ENCODE data around the gene POLR2J. TPM values are rescaled to one million over a fixed set of nuclear protein-coding genes. Genes with fewer than 3 reads are reported as not detected.
"Not testable (repeated sequence)": the region's sequence is repeated elsewhere in the genome, so short reads cannot be mapped to it uniquely, and the experiment has no call there.

POLR2J gene
- total RNA-seq, 1 donor from 2014 or later: 37.1 TPM

DNA sequence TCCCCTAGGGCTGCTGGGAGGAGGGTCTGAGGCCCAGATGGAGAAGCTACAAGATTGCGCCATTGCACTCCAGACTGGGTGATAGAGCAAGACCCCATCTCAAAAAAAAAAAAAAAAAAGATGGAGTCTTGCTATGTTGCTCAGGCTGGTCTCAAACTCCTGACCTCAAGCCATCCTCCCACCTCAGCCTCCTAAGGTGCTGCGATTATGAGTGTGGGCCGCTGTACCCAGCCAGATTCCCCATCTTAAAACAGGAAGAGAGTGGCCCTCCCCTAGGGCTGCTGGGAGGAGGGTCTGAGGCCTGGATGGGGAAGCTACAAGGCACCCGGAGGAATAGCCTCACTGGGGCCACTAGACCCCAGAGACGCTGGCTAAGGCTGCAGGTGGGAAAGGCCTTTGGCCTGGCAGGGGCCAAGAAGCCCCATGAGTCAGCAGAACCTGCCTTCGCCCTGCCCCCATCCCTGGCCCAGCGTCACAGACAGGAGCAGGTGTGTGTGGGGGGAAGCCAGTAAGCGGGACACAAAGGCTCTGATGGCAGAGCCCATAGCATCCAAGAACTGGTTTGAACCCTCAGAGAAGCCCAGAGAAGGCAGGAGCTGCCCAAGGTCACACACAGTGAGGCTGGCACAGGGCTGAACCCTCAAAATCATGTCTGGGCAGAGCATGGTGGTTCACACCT lies 28.8 kb upstream of the POLR2J start:
- H3K4me3 Mint-ChIP-seq; DNase-seq (ENCODE audit: low spot score in 2 of 2, unreplicated experiment in 2 of 2); H3K9me3 Mint-ChIP-seq; H3K4me1 Mint-ChIP-seq; H3K36me3 Mint-ChIP-seq; H3K27me3 Mint-ChIP-seq (ENCODE audit: low read depth); H3K27ac Mint-ChIP-seq: not testable (repeated sequence)

DNA sequence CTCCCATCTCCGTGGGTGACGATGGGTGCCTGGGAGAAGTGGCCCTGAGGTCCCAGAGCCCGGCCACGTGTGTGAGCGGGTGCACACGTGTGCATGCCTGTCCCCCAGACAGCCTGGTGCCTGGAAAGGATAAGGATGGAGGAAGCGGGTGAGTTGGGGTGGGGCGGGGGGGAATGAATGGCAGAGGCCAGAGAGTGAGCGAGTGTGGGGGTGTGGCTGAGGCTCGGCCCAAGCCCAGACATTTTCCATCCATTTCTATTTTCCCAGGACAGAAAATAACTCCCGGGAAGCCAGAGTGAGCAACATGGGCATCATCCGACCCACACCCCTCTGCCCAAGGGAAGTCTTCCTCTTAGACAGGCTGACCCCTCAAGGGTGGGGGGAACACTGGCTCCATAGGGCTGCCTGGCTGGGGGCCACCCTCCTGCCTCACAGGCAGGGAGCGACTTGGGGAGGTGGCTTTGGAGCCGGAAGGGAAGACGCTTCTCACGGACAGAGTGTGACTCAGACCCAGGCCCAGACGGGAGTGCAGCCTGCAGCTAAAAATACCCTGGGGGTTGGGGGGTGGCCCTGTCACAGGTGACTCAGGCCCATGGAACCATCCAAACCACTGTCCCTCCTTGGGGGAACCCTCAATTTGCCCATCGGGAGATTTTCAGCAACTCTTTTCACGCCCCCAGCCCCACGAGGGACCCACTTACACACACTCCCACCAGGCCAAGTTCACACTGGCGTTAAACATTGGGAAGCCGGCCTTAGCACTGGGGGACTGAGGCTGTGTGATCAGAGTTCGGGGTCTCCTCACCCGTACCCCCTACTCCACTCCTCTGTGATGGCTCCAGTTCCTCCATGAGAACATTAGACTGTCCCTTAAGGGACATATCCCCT lies 26.8 kb upstream of the POLR2J start:
- not testable (repeated sequence) for H3K4me3 Mint-ChIP-seq; H3K9me3 Mint-ChIP-seq; DNase-seq (ENCODE audit: low spot score in 2 of 2, unreplicated experiment in 2 of 2); H3K36me3 Mint-ChIP-seq; H3K27me3 Mint-ChIP-seq (ENCODE audit: low read depth); H3K27ac Mint-ChIP-seq; H3K4me1 Mint-ChIP-seq

DNA sequence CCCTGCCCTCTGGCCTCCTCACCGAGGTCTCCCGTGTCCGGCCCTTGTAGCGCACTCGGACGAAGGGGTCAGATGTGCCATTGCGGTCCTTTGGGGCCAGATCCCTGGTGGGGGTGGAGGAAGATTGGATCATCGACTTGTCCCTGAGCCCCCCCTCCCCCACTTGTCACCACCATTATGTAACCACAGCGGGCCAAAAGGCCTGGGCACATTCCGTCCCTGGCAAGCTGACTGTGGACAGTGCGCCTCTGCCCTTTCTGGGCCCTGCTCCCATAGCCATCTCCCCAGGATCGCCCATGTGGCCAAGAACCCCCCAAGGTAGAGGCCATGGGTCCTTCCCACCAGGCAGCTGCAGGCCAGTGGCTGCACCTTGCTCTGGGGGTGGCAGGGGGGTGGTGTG lies 24.4 kb upstream of the POLR2J start:
- not testable (repeated sequence) for H3K27ac Mint-ChIP-seq; H3K27me3 Mint-ChIP-seq (ENCODE audit: low read depth); H3K36me3 Mint-ChIP-seq; DNase-seq (ENCODE audit: low spot score in 2 of 2, unreplicated experiment in 2 of 2); H3K4me1 Mint-ChIP-seq; H3K4me3 Mint-ChIP-seq; H3K9me3 Mint-ChIP-seq

DNA sequence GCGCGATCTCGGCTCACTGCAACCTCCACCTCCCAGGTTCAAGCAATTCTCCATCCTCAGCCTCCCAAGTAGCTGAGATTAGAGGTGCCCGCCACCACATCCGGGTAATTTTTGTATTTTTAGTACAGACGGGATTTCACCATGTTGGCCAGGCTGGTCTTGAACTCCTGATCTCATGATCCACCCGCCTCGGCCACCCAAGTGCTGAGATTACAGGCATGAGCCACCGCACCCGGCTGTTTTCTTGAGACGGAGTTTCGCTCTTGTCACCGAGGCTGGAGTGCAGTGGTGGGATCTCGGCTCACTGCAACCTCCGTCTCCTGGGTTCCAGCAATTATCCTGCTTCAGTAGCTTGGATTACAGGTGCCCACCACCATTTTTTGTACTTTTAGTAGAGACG lies 19.6 kb upstream of the POLR2J start:
- DNase-seq (ENCODE audit: low spot score in 2 of 2, unreplicated experiment in 2 of 2); H3K36me3 Mint-ChIP-seq; H3K9me3 Mint-ChIP-seq; H3K4me1 Mint-ChIP-seq; H3K4me3 Mint-ChIP-seq; H3K27ac Mint-ChIP-seq; H3K27me3 Mint-ChIP-seq (ENCODE audit: low read depth): not testable (repeated sequence)

DNA sequence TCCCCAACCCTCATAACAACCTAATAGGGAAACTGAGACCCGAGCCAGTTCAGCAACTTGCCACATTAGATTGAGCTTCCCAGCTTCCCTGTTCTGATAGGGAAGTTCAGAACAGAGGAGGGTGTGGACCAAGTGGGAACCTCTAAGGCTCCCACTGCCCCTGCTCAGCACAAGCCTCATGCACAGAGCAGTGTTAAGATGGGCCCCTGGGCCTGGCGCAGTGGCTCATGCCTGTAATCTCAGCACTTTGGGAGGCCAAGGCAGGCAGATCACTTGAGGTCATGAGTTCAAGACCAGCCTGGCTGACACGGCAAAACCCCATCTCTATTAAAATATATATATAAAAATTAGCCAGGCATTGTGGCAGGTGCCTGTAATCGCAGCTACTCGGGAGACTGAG lies 18.6 kb upstream of the POLR2J start:
- DNase-seq (ENCODE audit: low spot score in 2 of 2, unreplicated experiment in 2 of 2); H3K27ac Mint-ChIP-seq; H3K4me1 Mint-ChIP-seq; H3K9me3 Mint-ChIP-seq; H3K36me3 Mint-ChIP-seq; H3K4me3 Mint-ChIP-seq; H3K27me3 Mint-ChIP-seq (ENCODE audit: low read depth): not testable (repeated sequence)

DNA sequence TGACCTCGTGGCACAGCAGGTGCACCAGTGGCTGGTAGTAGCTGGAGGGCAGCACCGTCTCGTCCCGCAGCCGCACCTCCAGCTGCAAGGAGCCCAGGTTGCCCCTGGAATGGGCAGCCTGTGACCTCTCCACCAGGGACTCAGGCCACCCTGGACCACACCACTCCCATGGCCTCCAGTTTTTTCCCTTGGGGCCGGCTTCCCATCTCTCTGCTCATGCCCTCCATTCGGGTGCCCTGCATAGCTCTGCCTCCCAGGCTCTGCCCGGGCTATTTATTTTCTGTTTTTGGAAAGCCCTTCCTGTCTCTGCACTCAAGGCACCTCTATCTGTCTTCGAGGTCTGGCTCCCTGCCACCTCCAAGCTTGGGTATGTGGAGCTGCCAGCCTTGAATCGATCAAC lies 18.1 kb upstream of the POLR2J start:
- not testable (repeated sequence) for H3K4me1 Mint-ChIP-seq; H3K36me3 Mint-ChIP-seq; H3K27me3 Mint-ChIP-seq (ENCODE audit: low read depth); H3K4me3 Mint-ChIP-seq; H3K9me3 Mint-ChIP-seq; DNase-seq (ENCODE audit: low spot score in 2 of 2, unreplicated experiment in 2 of 2); H3K27ac Mint-ChIP-seq

DNA sequence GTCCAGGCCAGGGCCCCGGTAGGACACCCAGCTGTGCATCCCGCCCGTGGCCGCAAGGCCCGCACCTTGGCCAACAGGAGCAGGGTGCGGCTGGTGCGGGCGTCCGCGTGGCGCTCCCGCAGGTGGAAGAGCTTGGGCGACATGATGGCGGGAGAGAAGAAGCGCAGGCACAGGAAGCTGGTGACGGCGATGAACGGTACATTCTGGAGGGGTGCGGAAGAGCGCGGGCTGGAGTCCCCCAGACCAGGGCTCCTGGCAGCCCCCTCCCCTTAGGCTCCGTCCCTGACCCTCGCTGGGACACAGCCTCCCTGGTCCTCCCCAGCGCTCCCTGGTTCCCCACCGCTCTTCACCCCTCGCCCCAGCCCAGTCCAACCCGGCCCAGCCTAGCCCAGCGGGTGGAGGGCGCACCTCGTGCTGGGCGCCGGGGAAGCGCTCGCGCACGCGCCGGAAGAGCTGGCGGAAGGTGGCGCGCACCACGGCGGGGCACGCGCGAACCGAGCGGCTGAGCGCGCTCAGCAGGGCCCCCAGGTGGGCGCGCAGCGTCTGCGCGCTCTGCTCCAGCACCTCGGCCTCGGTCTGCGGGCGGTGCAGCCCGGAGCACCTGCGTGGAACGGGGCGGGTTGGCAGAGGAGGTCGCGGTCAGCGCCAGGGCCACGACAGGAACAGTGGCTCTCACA lies 15.9 kb upstream of the POLR2J start:
- H3K9me3 Mint-ChIP-seq; DNase-seq (ENCODE audit: low spot score in 2 of 2, unreplicated experiment in 2 of 2); H3K36me3 Mint-ChIP-seq; H3K4me3 Mint-ChIP-seq; H3K4me1 Mint-ChIP-seq; H3K27ac Mint-ChIP-seq; H3K27me3 Mint-ChIP-seq (ENCODE audit: low read depth): not testable (repeated sequence)

- not testable (repeated sequence) for DNase-seq (ENCODE audit: low spot score in 2 of 2, unreplicated experiment in 2 of 2); H3K27ac Mint-ChIP-seq; H3K27me3 Mint-ChIP-seq (ENCODE audit: low read depth); H3K36me3 Mint-ChIP-seq; H3K4me3 Mint-ChIP-seq; H3K9me3 Mint-ChIP-seq; H3K4me1 Mint-ChIP-seq
Measured at GRCh38 chr7:102494026-102494425, 15.3 kb upstream of the POLR2J start.

DNA sequence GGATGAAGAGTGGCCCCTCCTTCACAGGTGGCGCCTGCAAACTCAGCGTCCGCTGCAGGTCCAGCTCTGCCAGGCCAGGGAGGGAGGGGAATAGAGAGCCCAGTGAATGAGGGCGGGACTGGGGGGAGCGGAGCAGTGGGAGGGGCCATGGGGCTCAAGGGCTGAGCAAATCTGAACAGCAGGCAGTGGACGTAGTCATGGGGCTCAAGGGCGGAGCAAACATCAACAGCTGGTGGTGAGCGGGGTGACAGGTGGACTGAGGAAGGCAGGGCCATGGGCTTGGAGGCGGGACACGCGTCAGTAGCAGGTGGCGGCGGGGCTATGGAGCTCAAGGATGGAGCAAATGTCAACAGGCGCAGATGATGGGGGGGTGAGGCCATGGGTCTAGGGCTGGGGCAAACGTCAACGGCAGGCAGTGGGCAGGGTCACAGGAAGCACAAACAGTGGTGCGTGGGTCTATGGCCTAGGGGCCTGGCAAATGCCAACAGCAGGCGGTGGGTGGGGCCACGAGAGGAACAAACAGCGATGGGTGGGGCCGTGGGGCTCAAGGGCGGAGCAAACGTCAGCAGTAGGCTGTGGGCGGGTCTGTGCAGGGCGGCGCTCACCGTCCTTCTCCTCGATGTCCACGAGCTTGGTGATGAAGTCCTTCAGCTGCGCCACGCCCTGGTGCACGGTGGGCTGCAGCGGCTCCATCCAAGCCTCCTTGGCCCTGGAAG lies 14.7 kb upstream of the POLR2J start:
- H3K4me3 Mint-ChIP-seq; DNase-seq (ENCODE audit: low spot score in 2 of 2, unreplicated experiment in 2 of 2); H3K27me3 Mint-ChIP-seq (ENCODE audit: low read depth); H3K4me1 Mint-ChIP-seq; H3K36me3 Mint-ChIP-seq; H3K27ac Mint-ChIP-seq; H3K9me3 Mint-ChIP-seq: not testable (repeated sequence)

GRCh38 chr7:102490529-102491075 lies 11.9 kb upstream of the POLR2J start:
- not testable (repeated sequence) for H3K27ac Mint-ChIP-seq; H3K27me3 Mint-ChIP-seq (ENCODE audit: low read depth); H3K36me3 Mint-ChIP-seq; H3K4me1 Mint-ChIP-seq; H3K4me3 Mint-ChIP-seq; H3K9me3 Mint-ChIP-seq
- DNase-seq (ENCODE audit: low spot score in 2 of 2, unreplicated experiment in 2 of 2): peak in 1 of 2 experiments; percentile 49

DNA sequence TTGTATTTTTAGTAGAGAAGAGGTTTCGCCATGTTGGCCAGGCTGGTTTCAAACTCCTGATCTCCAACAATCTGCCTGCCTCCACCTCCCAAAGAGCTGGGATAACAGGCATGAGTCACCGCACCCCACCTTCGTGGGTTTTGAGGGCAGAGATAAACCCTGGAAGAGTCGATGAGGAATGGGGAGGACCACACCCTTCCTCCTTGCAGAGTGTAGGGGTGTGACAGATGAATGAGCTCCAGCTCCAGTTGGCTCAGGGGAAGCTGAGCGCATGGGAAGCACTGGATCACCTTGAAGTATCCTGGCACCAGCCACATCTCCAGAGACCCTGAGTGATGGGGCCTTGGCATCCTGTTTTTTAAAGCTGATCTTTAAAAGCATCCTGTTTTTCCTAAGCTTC lies 5.6 kb upstream of the POLR2J start:
- DNase-seq (ENCODE audit: low spot score in 2 of 2, unreplicated experiment in 2 of 2); H3K4me3 Mint-ChIP-seq; H3K9me3 Mint-ChIP-seq; H3K27ac Mint-ChIP-seq; H3K36me3 Mint-ChIP-seq; H3K4me1 Mint-ChIP-seq; H3K27me3 Mint-ChIP-seq (ENCODE audit: low read depth): not testable (repeated sequence)

DNA sequence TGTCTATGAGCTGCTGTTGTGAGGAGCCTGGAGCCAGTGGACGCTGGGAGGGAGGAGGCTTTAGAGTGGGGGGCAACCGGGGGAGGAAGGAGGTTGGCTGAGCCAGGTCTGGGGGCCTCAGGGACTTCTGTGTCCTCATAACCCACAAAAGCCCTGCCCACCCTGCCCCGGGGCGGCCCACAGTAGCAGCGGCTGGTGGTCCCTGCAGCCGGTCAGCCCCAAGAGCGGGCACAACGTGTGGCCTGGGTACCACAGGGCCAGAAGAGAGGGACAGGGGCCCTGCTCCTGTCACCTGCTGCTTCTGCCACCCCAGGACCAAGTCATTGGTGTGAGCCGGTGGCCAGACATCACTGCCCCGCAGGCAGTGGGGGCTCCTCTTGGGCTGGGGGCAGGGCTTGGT lies 3.2 kb upstream of the POLR2J start:
- not testable (repeated sequence) for H3K9me3 Mint-ChIP-seq; H3K27me3 Mint-ChIP-seq (ENCODE audit: low read depth); H3K36me3 Mint-ChIP-seq; DNase-seq (ENCODE audit: low spot score in 2 of 2, unreplicated experiment in 2 of 2); H3K4me3 Mint-ChIP-seq; H3K27ac Mint-ChIP-seq; H3K4me1 Mint-ChIP-seq

GRCh38 chr7:102479982-102480637 lies 1.4 kb upstream of the POLR2J start:
- peak in 1 of 2 experiments; percentile 49 for DNase-seq (ENCODE audit: low spot score in 2 of 2, unreplicated experiment in 2 of 2)

More at GRCh38 chr7:102479982-102480637, 1.4 kb upstream of the POLR2J start:
- not testable (repeated sequence) for H3K4me3 Mint-ChIP-seq; H3K9me3 Mint-ChIP-seq; H3K36me3 Mint-ChIP-seq; H3K4me1 Mint-ChIP-seq; H3K27me3 Mint-ChIP-seq (ENCODE audit: low read depth); H3K27ac Mint-ChIP-seq

Data from mesothelial cell of epicardium (in vitro differentiated cells).